Uterus (tissue), 4 donors: ENCODE measurements around the gene TRIM24. TPM values are rescaled to one million over a fixed set of nuclear protein-coding genes. Genes with fewer than 3 reads are reported as not detected.

ENCODE experiments used
- DNase-seq, 2 donors: peaks; one replicate each; pipeline ENCODE4 v3.0.0-alpha.2; 2019 to 2020
- H3K27ac ChIP-seq, 2 donors: fragments of 200-600 bp; sonication (generic); 1 replicate in 1 of 2; 2 replicates in 1 of 2; pipeline ENCODE4 v1.5.1; 2016 to 2018
- H3K27me3 ChIP-seq, 2 donors: fragments of 200-600 bp; sonication (generic); one replicate each; pipeline ENCODE4 v1.5.1; 2018 to 2019; ENCODE audit warnings: control low read depth in 1 of 2
- H3K36me3 ChIP-seq, 2 donors: fragments of 200-600 bp; sonication (generic); one replicate each; pipeline ENCODE4 v1.5.1; 2019; ENCODE audit warnings: control low read depth in 1 of 2
- H3K4me1 ChIP-seq, 2 donors: fragments of 200-600 bp; sonication (generic); one replicate each; pipeline ENCODE4 v1.5.1; 2018 to 2019; ENCODE audit warnings: control low read depth in 1 of 2
- H3K4me3 ChIP-seq, 2 donors: fragments of 200-600 bp; sonication (generic); 1 replicate in 1 of 2; 2 replicates in 1 of 2; pipeline ENCODE4 v1.5.1; 2018 to 2019; ENCODE audit warnings: mild to moderate bottlenecking in 1 of 2
- H3K9me3 ChIP-seq, 2 donors: fragments of 200-600 bp; sonication (generic); one replicate each; pipeline ENCODE4 v1.5.1; 2019; ENCODE audit warnings: control low read depth in 1 of 2
- POLR2A ChIP-seq, 2 donors: fragments of 450-650 bp; IDR thresholded peaks; one replicate each; pipeline ENCODE4 v1.6.1; 2016; ENCODE audit warnings: antibody characterized with exemption in 2 of 2, mild to moderate bottlenecking in 1 of 2, moderate library complexity in 1 of 2
- intact Hi-C: fragments of 100-400 bp; cut with DNase I; formaldehyde crosslinking; loops from one replicate; pipeline ENCODE4 v1.15.1; 2023; ENCODE audit warnings: low total_unique reads
- total RNA-seq, 4 donors: library from RNA; depleted of rRNA in 3 of 4; stranded (reverse); fragments of >200 nt in 3 of 4; gene quantifications; one replicate each; pipeline versions ENCODE4 v1.1.0 to v1.2.4, GENCODE V29; 2014 to 2023
- TF ChIP-seq, protein P1 (sequence below), 4 experiments: fragments of 200-600 bp in 2 of 4; fragments of 450-650 bp in 2 of 4; sonication (generic) in 2 of 4; IDR thresholded peaks; one replicate each; pipeline ENCODE4 v1.5.1; 2016 to 2019; ENCODE audit warnings: antibody characterized with exemption in 4 of 4, mild to moderate bottlenecking in 2 of 4, moderate library complexity in 1 of 4
- donor health status: DM: yes; HTN: yes; CAD: no.

Gene TRIM24
- total RNA-seq, 4 donors from 2014 or later, result 5.9 to 20.6 (median 14.7) TPM

DNA sequence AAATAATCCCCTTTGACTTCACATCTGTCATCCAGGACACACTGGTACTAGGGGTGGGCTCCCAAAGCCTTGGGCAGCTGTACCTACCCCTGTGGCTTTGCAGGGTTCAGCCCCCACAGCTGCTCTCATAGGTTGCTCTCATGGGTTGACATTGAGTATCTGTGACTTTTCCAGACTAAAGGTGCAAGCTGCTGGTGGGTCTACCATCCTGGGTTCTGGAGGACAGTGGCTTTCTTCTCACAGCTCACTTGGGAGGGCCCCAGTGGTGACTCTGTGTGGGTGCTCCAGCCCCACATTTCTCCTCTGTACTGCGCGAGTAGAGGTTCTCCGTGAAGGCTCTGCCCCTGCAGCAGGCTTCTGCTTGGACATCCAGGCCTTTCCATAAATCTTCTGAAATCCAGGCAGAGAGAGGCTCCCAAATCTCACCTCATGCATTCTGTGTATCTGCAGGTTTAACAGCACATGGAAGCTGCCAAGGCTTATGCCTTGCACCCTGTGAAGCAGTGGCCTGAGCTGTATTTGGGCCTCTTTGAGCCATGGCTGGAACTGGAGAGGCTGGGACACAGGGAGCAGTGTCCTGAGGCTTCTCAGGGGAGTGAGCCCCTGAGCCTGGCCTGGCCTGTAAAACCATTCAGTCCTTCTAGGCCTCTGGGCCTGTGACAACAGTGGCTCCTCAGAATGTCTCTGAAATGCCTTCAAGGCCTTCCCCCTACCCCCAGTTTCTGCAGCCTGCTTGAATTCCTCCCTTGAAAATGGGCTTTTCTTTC is 52.2 kb downstream of the TRIM24 start:
- no peaks in the 10 kb centered on the region for H3K4me1 ChIP-seq
- TF ChIP-seq POLR2A (IDR thresholded peaks at IDR 0.05), result no peak
- TF ChIP-seq, protein P1, sequence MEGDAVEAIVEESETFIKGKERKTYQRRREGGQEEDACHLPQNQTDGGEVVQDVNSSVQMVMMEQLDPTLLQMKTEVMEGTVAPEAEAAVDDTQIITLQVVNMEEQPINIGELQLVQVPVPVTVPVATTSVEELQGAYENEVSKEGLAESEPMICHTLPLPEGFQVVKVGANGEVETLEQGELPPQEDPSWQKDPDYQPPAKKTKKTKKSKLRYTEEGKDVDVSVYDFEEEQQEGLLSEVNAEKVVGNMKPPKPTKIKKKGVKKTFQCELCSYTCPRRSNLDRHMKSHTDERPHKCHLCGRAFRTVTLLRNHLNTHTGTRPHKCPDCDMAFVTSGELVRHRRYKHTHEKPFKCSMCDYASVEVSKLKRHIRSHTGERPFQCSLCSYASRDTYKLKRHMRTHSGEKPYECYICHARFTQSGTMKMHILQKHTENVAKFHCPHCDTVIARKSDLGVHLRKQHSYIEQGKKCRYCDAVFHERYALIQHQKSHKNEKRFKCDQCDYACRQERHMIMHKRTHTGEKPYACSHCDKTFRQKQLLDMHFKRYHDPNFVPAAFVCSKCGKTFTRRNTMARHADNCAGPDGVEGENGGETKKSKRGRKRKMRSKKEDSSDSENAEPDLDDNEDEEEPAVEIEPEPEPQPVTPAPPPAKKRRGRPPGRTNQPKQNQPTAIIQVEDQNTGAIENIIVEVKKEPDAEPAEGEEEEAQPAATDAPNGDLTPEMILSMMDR (IDR thresholded peaks at IDR 0.05), result no peak
- intact Hi-C loops, result no loop called here

GRCh38 chr7:138512885-138513284 is 52.8 kb downstream of the TRIM24 start:
- Histone ChIP-seq H3K4me3 (no peak overlapping the region), H3K36me3 (no peaks in the 10 kb centered on the region), H3K27me3 (no peaks in the 10 kb centered on the region)

More for the DNA sequence above, 52.2 kb downstream of the TRIM24 start:
- H3K27ac ChIP-seq, result no peak overlapping the region
- no peak overlapping the region for H3K4me3 ChIP-seq
- H3K9me3 ChIP-seq, result no peaks in the 10 kb centered on the region
- DNase-seq, result no peak
- no peaks in the 10 kb centered on the region for H3K27me3 ChIP-seq
- no peaks in the 10 kb centered on the region for H3K36me3 ChIP-seq

GRCh38 chr7:138513344-138513871 is 53.3 kb downstream of the TRIM24 start:
- no peak for DNase-seq

More at GRCh38 chr7:138512885-138513284, 52.8 kb downstream of the TRIM24 start:
- Histone ChIP-seq H3K9me3 (no peaks in the 10 kb centered on the region), H3K4me1 (no peaks in the 10 kb centered on the region), H3K27ac (no peak overlapping the region)
- intact Hi-C loops, result no loop called here
- TF ChIP-seq POLR2A (IDR thresholded peaks at IDR 0.05), result no peak
- TF ChIP-seq, protein P1 (IDR thresholded peaks at IDR 0.05), result no peak
- DNase-seq, result no peak

GRCh38 chr7:138514044-138514443 is 54.0 kb downstream of the TRIM24 start:
- no peaks in the 10 kb centered on the region for H3K4me1 ChIP-seq
- no peaks in the 10 kb centered on the region for H3K27me3 ChIP-seq
- H3K4me3 ChIP-seq, result no peak overlapping the region
- intact Hi-C loops, result no loop called here
- no peaks in the 10 kb centered on the region for H3K9me3 ChIP-seq
- no peak for DNase-seq
- no peak overlapping the region for H3K27ac ChIP-seq
- no peaks in the 10 kb centered on the region for H3K36me3 ChIP-seq
- no peak for TF ChIP-seq POLR2A (IDR thresholded peaks at IDR 0.05)
- TF ChIP-seq, protein P1 (IDR thresholded peaks at IDR 0.05), result no peak

More at GRCh38 chr7:138513344-138513871, 53.3 kb downstream of the TRIM24 start:
- no peak overlapping the region for H3K27ac ChIP-seq
- no peak overlapping the region for H3K4me3 ChIP-seq
- H3K36me3 ChIP-seq, result no peaks in the 10 kb centered on the region
- no peaks in the 10 kb centered on the region for H3K27me3 ChIP-seq
- H3K4me1 ChIP-seq, result no peaks in the 10 kb centered on the region
- intact Hi-C loops, result no loop called here
- TF ChIP-seq, protein P1 (IDR thresholded peaks at IDR 0.05), result no peak
- no peak for TF ChIP-seq POLR2A (IDR thresholded peaks at IDR 0.05)
- H3K9me3 ChIP-seq, result no peaks in the 10 kb centered on the region

DNA sequence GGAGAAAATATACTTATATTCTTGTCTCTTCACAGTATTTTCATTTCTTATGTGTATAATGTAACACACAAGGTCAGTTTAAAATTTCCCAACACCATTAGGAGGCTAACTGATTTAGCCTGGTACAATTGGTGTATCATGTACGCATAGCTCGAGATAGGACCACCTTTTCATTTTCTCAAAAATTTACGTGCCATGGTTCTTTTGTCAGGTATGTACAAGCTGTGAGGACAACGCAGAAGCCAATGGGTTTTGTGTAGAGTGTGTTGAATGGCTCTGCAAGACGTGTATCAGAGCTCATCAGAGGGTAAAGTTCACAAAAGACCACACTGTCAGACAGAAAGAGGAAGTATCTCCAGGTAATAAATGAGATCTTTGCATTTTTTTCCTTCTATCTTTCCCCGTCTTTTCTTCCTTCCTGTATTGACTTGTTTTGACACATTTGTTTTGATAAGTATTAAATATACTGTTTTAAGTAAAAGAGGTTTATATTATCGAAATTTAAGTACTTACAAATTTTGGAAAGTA is 55.0 kb downstream of the TRIM24 start:
- no peak for TF ChIP-seq POLR2A (IDR thresholded peaks at IDR 0.05)
- TF ChIP-seq, protein P1 (IDR thresholded peaks at IDR 0.05), result no peak
- Histone ChIP-seq H3K27me3 (no peaks in the 10 kb centered on the region), H3K9me3 (no peaks in the 10 kb centered on the region), H3K27ac (no peak overlapping the region), H3K36me3 (no peaks in the 10 kb centered on the region), H3K4me3 (no peak overlapping the region), H3K4me1 (no peaks in the 10 kb centered on the region)
- no peak for DNase-seq
- intact Hi-C loops, result no loop called here
